Peyer's patch (tissue), 4 donors: ENCODE measurements around the gene NOS3.

Experiments used
- POLR2A ChIP-seq, 2 donors: fragments of 450-650 bp; IDR thresholded peaks; one replicate each; pipeline ENCODE4 v1.5.1; 2017; ENCODE audit warnings: antibody characterized with exemption in 2 of 2, mild to moderate bottlenecking in 2 of 2, moderate library complexity in 2 of 2
- TF ChIP-seq, protein P1 (sequence below), 6 experiments: fragments of 450-650 bp in 4 of 6; fragments of 200-600 bp in 2 of 6; sonication (generic) in 1 of 6; IDR thresholded peaks; one replicate each; pipeline ENCODE4 v1.5.1; 2017 to 2019; ENCODE audit warnings: antibody characterized with exemption in 6 of 6, mild to moderate bottlenecking in 3 of 6, moderate library complexity in 1 of 6

DNA sequence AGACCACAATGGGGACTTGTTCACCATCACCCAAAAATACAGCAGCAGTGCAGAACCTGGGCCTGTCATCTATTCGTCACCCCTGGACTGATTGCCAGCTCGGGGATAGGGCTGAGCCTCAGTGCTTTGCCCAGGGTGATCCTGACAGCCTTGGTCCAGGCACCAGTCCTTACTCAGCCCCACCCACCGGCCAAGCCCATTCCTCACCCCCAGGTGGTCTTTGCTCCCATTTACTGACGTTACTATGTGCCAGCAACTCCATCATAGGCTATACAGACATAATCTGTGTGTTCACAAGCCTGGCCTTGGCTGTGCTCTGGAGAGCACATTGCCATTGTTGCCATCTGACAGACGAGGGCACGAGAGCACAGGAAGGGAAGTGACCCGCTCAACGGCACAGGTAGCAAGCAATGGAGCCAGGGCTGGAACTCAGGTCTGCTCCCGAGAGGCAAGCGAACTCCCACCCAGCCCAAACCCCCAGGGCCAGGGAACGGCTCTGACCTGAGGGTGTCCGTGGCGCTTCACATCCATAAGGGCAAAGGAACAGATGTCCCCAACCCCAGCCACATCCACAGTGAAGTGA, 26.6 kb downstream of the NOS3 start:
- TF ChIP-seq, protein P1, sequence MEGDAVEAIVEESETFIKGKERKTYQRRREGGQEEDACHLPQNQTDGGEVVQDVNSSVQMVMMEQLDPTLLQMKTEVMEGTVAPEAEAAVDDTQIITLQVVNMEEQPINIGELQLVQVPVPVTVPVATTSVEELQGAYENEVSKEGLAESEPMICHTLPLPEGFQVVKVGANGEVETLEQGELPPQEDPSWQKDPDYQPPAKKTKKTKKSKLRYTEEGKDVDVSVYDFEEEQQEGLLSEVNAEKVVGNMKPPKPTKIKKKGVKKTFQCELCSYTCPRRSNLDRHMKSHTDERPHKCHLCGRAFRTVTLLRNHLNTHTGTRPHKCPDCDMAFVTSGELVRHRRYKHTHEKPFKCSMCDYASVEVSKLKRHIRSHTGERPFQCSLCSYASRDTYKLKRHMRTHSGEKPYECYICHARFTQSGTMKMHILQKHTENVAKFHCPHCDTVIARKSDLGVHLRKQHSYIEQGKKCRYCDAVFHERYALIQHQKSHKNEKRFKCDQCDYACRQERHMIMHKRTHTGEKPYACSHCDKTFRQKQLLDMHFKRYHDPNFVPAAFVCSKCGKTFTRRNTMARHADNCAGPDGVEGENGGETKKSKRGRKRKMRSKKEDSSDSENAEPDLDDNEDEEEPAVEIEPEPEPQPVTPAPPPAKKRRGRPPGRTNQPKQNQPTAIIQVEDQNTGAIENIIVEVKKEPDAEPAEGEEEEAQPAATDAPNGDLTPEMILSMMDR (IDR thresholded peaks at IDR 0.05): no peak
- no peak for TF ChIP-seq POLR2A (IDR thresholded peaks at IDR 0.05)
